ENCODE results near the gene COX17. TPM values are rescaled to one million over a fixed set of nuclear protein-coding genes. Genes with fewer than 3 reads are reported as not detected.
A peak's percentile ranks its signal among the peaks of the same experiment; 100 is the strongest.

The COX17 gene
- polyA plus RNA-seq, 2 of the 4 experiments (the other 2 are of a cell fraction), result 79.0 to 149 TPM

DNA sequence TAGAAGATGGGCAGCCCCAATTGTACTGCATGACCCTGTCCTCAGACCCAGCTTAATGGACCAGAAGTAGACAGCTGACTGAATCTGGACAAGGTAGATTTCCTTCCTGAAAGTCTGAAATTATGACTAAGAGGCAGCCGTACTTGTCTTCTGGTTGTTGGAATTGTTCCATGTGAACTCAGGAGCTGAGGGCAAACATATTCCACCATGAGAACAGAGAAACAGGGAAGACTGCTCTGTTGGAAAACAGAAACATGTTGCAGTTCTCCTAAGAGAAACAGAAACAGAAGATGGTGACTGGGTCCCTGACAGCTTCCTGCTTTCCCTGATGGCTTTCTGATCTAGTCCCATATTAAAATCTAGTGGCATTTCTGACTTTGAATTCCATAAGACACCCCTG lies 41.0 kb downstream of the COX17 start:
- DNase-seq (ENCODE audit: low read depth in 1 of 2, low spot score in 1 of 2) (no peak), ATAC-seq (no peak), FAIRE-seq (no peak)
- H3K4me3 ChIP-seq, result no peak overlapping the region
- ChIA-PET POLR2A (interaction anchor here (0.6 kb wide), 1 partner anchor 138 kb away, joined by 3 read pairs; no protein-coding TSS in a partner anchor), CTCF (interaction anchor here (0.7 to 1.8 kb wide), 3 partner anchors 9 to 45 kb away, joined by 3 to 5 read pairs (median 5); no protein-coding TSS in a partner anchor)
- peak overlapping the region; percentile 29; the same call in 1 of the 3 replicates for H3K4me2 ChIP-seq
- no peak for TF ChIP-seq CBX2 (IDR thresholded peaks at IDR 0.05; ENCODE audit: borderline replicate concordance, low read depth)
- TF ChIP-seq TFCP2L1 (CRISPR knock-in tag; IDR thresholded peaks at IDR 0.05), result no peak
- TF ChIP-seq, protein P1, sequence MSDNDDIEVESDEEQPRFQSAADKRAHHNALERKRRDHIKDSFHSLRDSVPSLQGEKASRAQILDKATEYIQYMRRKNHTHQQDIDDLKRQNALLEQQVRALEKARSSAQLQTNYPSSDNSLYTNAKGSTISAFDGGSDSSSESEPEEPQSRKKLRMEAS (IDR thresholded peaks at IDR 0.05), result no peak
- TF ChIP-seq HDAC2 (IDR thresholded peaks at IDR 0.05), result no peak
- no peak for TF ChIP-seq CBX8 (IDR thresholded peaks at IDR 0.05)
- TF ChIP-seq RFX5 (IDR thresholded peaks at IDR 0.05), result no peak
- TF ChIP-seq HOXB13 (CRISPR knock-in tag; IDR thresholded peaks at IDR 0.05; ENCODE audit: low read depth), result no peak
- TF ChIP-seq RCOR1 (IDR thresholded peaks at IDR 0.05; ENCODE audit: low read depth, low read length), result no peak
- no peak for TF ChIP-seq CEBPB (IDR thresholded peaks at IDR 0.05)
- TF ChIP-seq HES2 (IDR thresholded peaks at IDR 0.05), result no peak
- TF ChIP-seq JUN (IDR thresholded peaks at IDR 0.05), result no peak
- TF ChIP-seq CHD2 (IDR thresholded peaks at IDR 0.05; ENCODE audit: low read length, partially characterized antibody), result no peak
- TF ChIP-seq RAD21 (conservative IDR thresholded peaks at IDR 0.05 in 1 of 2, IDR thresholded peaks at IDR 0.05 in 1 of 2), result no peak
- no peak for TF ChIP-seq ATOH8 (CRISPR knock-in tag; IDR thresholded peaks at IDR 0.05; ENCODE audit: low read depth)
- TF ChIP-seq E2F6 (IDR thresholded peaks at IDR 0.05; ENCODE audit: borderline replicate concordance, low read depth), result no peak
- TF ChIP-seq ZSCAN20 (CRISPR knock-in tag; IDR thresholded peaks at IDR 0.05), result no peak
- no peak for TF ChIP-seq CHD4 (IDR thresholded peaks at IDR 0.05; ENCODE audit: borderline replicate concordance)
- TF ChIP-seq, protein P2, sequence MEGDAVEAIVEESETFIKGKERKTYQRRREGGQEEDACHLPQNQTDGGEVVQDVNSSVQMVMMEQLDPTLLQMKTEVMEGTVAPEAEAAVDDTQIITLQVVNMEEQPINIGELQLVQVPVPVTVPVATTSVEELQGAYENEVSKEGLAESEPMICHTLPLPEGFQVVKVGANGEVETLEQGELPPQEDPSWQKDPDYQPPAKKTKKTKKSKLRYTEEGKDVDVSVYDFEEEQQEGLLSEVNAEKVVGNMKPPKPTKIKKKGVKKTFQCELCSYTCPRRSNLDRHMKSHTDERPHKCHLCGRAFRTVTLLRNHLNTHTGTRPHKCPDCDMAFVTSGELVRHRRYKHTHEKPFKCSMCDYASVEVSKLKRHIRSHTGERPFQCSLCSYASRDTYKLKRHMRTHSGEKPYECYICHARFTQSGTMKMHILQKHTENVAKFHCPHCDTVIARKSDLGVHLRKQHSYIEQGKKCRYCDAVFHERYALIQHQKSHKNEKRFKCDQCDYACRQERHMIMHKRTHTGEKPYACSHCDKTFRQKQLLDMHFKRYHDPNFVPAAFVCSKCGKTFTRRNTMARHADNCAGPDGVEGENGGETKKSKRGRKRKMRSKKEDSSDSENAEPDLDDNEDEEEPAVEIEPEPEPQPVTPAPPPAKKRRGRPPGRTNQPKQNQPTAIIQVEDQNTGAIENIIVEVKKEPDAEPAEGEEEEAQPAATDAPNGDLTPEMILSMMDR (IDR thresholded peaks at IDR 0.05), result no peak
- TF ChIP-seq ZNF302 (CRISPR knock-in tag; IDR thresholded peaks at IDR 0.05), result no peak
- no peak for TF ChIP-seq KDM5A (IDR thresholded peaks at IDR 0.05)
- peaks cover 33% of the 10 kb centered on the region for H3K4me1 ChIP-seq
- H3K9me3 ChIP-seq, result no peaks in the 10 kb centered on the region
- H3K27ac ChIP-seq, result peak overlapping the region in 1 of 2 experiments; percentile 30; a peak in 3 of 6 replicates
- 20% methylated on average over 1 of the region's 1 CpG for WGBS (ENCODE audit: missing lambda C conversion rate)

GRCh38 chr3:119635719-119636118 lies 41.5 kb downstream of the COX17 start:
- Histone ChIP-seq H3K9me3 (no peaks in the 10 kb centered on the region), H3K4me3 (no peak overlapping the region), H3K27ac (peak overlapping the region in 1 of 2 experiments; percentile 30; a peak in 2 of 6 replicates), H3K4me1 (peaks cover 34% of the 10 kb centered on the region), H3K4me2 (0 out of 3 replicates have a peak overlapping the region, but pooled peaks have one; percentile 29)
- TF ChIP-seq FOXS1 (CRISPR knock-in tag; IDR thresholded peaks at IDR 0.05) (no peak), SMC3 (IDR thresholded peaks at IDR 0.05) (no peak), GATA3 (IDR thresholded peaks at IDR 0.05; ENCODE audit: borderline replicate concordance) (no peak), TP53 (CRISPR knock-in tag; IDR thresholded peaks at IDR 0.05) (no peak), PBX3 (IDR thresholded peaks at IDR 0.05) (no peak), ZC3H11A (IDR thresholded peaks at IDR 0.05) (no peak), CEBPB (IDR thresholded peaks at IDR 0.05) (no peak), FOSB (CRISPR knock-in tag; IDR thresholded peaks at IDR 0.05) (no peak), HEYL (CRISPR knock-in tag; IDR thresholded peaks at IDR 0.05) (no peak), SREBF2 (IDR thresholded peaks at IDR 0.05) (no peak), POLR2AphosphoS2 (conservative IDR thresholded peaks at IDR 0.05; ENCODE audit: low read length) (no peak), EHMT2 (IDR thresholded peaks at IDR 0.05; ENCODE audit: low read depth) (no peak), CHD4 (IDR thresholded peaks at IDR 0.05; ENCODE audit: borderline replicate concordance) (no peak)
- TF ChIP-seq, protein P3, sequence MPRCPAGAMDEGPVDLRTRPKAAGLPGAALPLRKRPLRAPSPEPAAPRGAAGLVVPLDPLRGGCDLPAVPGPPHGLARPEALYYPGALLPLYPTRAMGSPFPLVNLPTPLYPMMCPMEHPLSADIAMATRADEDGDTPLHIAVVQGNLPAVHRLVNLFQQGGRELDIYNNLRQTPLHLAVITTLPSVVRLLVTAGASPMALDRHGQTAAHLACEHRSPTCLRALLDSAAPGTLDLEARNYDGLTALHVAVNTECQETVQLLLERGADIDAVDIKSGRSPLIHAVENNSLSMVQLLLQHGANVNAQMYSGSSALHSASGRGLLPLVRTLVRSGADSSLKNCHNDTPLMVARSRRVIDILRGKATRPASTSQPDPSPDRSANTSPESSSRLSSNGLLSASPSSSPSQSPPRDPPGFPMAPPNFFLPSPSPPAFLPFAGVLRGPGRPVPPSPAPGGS (IDR thresholded peaks at IDR 0.05), result no peak
- FAIRE-seq, result no peak
- ChIA-PET CTCF (interaction anchor here (1.2 kb wide), 1 partner anchor 12 kb away, joined by 5 read pairs; no protein-coding TSS in a partner anchor), POLR2A (no interaction called here)
- no peak for DNase-seq (ENCODE audit: low read depth in 1 of 2, low spot score in 1 of 2)
- ATAC-seq, result no peak
- WGBS (ENCODE audit: missing lambda C conversion rate), result 91% methylated on average over 9 of the region's 10 CpGs
